K562 (cell line): ENCODE data around the gene CTRL. TPM values are rescaled to one million over a fixed set of nuclear protein-coding genes. Genes with fewer than 3 reads are reported as not detected.
A peak's percentile ranks its signal among the peaks of the same experiment; 100 is the strongest.

Experiments used
- ARID3A ChIP-seq: IDR thresholded peaks from 2 replicates; pipeline ENCODE4 v1.6.1; 2012; ENCODE audit warnings: low read depth, low read length, improper control_type of control experiment, borderline replicate concordance
- BCOR ChIP-seq: fragments of 450-650 bp; IDR thresholded peaks from 2 replicates; pipeline ENCODE4 v1.6.1; 2016
- CAMTA2 ChIP-seq: fragments of 250-450 bp; sonication (Bioruptor Pico); conservative IDR thresholded peaks from 2 replicates; pipeline ENCODE4 v1.5.1; 2022
- CBX1 ChIP-seq: sonication (generic); IDR thresholded peaks from 2 replicates; pipeline ENCODE4 v1.6.1; 2016; ENCODE audit warnings: antibody characterized with exemption, low read depth, mild to moderate bottlenecking
- CREBBP ChIP-seq: IDR thresholded peaks from one replicate; pipeline ENCODE4 v1.6.1; 2012; ENCODE audit warnings: low read depth, mild to moderate bottlenecking, control low read depth, inconsistent platforms, low read length
- ETV1 ChIP-seq: fragments of 450-650 bp; conservative IDR thresholded peaks from 2 replicates; pipeline ENCODE4 v1.6.1; 2016; ENCODE audit warnings: missing genetic modification characterization, control low read depth, low read depth, missing compliant biosample characterization
- ETV5 ChIP-seq: sonication (generic); formaldehyde crosslinking; IDR thresholded peaks from 2 replicates; pipeline ENCODE4 v1.4.0; 2020; ENCODE audit warnings: low read depth, mild to moderate bottlenecking, missing genetic modification reagents
- FOXA3 ChIP-seq, 2 experiments: fragments of 450-650 bp in 1 of 2; sonication (generic) in 1 of 2; formaldehyde crosslinking; IDR thresholded peaks in 1 of 2; conservative IDR thresholded peaks in 1 of 2; 2 replicates each; pipeline versions ENCODE4 v1.4.0 to v1.8.0; 2020 to 2022; ENCODE audit warnings: mild to moderate bottlenecking in 2 of 2, missing genetic modification reagents in 1 of 2
- HNRNPH1 ChIP-seq: fragments of 200-400 bp; formaldehyde crosslinking; optimal IDR thresholded peaks from 2 replicates; pipeline ENCODE3; 2017; ENCODE audit warnings: low read depth, mild to moderate bottlenecking, low read length, moderate library complexity
- ILF3 ChIP-seq: fragments of 450-650 bp; IDR thresholded peaks from 2 replicates; pipeline ENCODE4 v1.6.1; 2018; ENCODE audit warnings: antibody characterized with exemption, mild to moderate bottlenecking, moderate library complexity, borderline replicate concordance
- MBD1 ChIP-seq: fragments of 250-450 bp; sonication (Bioruptor Pico); IDR thresholded peaks from 2 replicates; pipeline ENCODE4 v1.8.0; 2022; ENCODE audit warnings: inconsistent platforms
- MEF2A ChIP-seq: IDR thresholded peaks from 2 replicates; pipeline ENCODE4 v1.6.1; 2011; ENCODE audit warnings: low read depth, mild to moderate bottlenecking, low read length, moderate library complexity; ENCODE audit not compliant: control insufficient read depth
- NCOA1 ChIP-seq: fragments of 450-650 bp; IDR thresholded peaks from 2 replicates; pipeline ENCODE4 v1.6.1; 2016; ENCODE audit warnings: low read depth
- RBM14 ChIP-seq: fragments of 200-400 bp; formaldehyde crosslinking; IDR thresholded peaks from 2 replicates; pipeline ENCODE4 v1.6.1; 2018; ENCODE audit warnings: low read depth, mild to moderate bottlenecking, low read length, moderate library complexity, borderline replicate concordance; ENCODE audit not compliant: insufficient read depth
- RBM22 ChIP-seq: fragments of 200-400 bp; formaldehyde crosslinking; IDR thresholded peaks from 2 replicates; pipeline ENCODE4 v1.6.1; 2018; ENCODE audit warnings: low read length, low read depth; ENCODE audit not compliant: poor library complexity, severe bottlenecking
- RBM25 ChIP-seq: fragments of 200-400 bp; formaldehyde crosslinking; IDR thresholded peaks from 2 replicates; pipeline ENCODE4 v1.6.1; 2018; ENCODE audit warnings: low read length, low read depth, moderate library complexity; ENCODE audit not compliant: severe bottlenecking
- SIX5 ChIP-seq, 2 experiments: IDR thresholded peaks; 2 replicates each; pipeline ENCODE4 v1.6.1; 2011; ENCODE audit warnings: low read length in 2 of 2, borderline replicate concordance in 1 of 2, low read depth in 1 of 2, mild to moderate bottlenecking in 1 of 2, moderate library complexity in 1 of 2; ENCODE audit not compliant: insufficient read depth in 1 of 2
- SREBF2 ChIP-seq: sonication (generic); formaldehyde crosslinking; IDR thresholded peaks from 2 replicates; pipeline ENCODE4 v1.4.0; 2020; ENCODE audit warnings: mild to moderate bottlenecking, missing genetic modification reagents
- ZNF133 ChIP-seq: fragments of 250-450 bp; sonication (Bioruptor Pico); IDR thresholded peaks from 2 replicates; pipeline ENCODE4 v1.4.0; 2020; ENCODE audit warnings: mild to moderate bottlenecking
- ZNF217 ChIP-seq: sonication (generic); formaldehyde crosslinking; IDR thresholded peaks from 2 replicates; pipeline ENCODE4 v1.8.0; 2022; ENCODE audit warnings: mild to moderate bottlenecking, missing genetic modification reagents
- ZNF3 ChIP-seq: fragments of 250-450 bp; sonication (Bioruptor Pico); IDR thresholded peaks from 2 replicates; pipeline ENCODE4 v1.5.0; 2021; ENCODE audit warnings: mild to moderate bottlenecking, moderate library complexity
- ZNF586 ChIP-seq: fragments of 450-650 bp; formaldehyde crosslinking; conservative IDR thresholded peaks from 2 replicates; pipeline ENCODE4 v1.4.0; 2020; ENCODE audit warnings: mild to moderate bottlenecking, moderate library complexity
- polyA plus RNA-seq, 8 experiments: library from polyadenylated mRNA; depleted of rRNA in 4 of 8; stranded (reverse) in 5 of 8; unstranded in 3 of 8; fragments of >200 nt; fragmentation: Nextera tagmentation in 2 of 8; fragmentation: Illumina TruSeq in 1 of 8; extraction: Ambion mirVana in 2 of 8; extraction: Trizol in 1 of 8; gene quantifications; 2 replicates each; pipeline versions ENCODE4 v1.2.1 to v1.2.3, GENCODE V29; 2011 to 2014; ENCODE audit warnings: inconsistent platforms in 1 of 8, missing spikeins in 1 of 8
- total RNA-seq, 7 experiments: library from RNA; depleted of rRNA in 6 of 7; stranded (reverse); fragments of >200 nt in 6 of 7; fragmentation: Illumina TruSeq in 2 of 7; extraction: Trizol in 2 of 7; gene quantifications; 2 replicates each; pipeline versions ENCODE4 v1.2.1 to v1.2.3, GENCODE V29; 2011 to 2021; ENCODE audit warnings: low replicate concordance in 1 of 7
- TF ChIP-seq, protein P1 (sequence below): sonication (generic); formaldehyde crosslinking; IDR thresholded peaks from 2 replicates; pipeline ENCODE4 v1.8.1; 2023; ENCODE audit warnings: mild to moderate bottlenecking, missing genetic modification reagents

Gene CTRL
- total and polyA plus RNA-seq, 9 of the 15 experiments (the other 6 are each of a cell fraction or from before 2014, with no cell fraction given), result 1.4 to 5.6 (median 2.5) TPM

DNA sequence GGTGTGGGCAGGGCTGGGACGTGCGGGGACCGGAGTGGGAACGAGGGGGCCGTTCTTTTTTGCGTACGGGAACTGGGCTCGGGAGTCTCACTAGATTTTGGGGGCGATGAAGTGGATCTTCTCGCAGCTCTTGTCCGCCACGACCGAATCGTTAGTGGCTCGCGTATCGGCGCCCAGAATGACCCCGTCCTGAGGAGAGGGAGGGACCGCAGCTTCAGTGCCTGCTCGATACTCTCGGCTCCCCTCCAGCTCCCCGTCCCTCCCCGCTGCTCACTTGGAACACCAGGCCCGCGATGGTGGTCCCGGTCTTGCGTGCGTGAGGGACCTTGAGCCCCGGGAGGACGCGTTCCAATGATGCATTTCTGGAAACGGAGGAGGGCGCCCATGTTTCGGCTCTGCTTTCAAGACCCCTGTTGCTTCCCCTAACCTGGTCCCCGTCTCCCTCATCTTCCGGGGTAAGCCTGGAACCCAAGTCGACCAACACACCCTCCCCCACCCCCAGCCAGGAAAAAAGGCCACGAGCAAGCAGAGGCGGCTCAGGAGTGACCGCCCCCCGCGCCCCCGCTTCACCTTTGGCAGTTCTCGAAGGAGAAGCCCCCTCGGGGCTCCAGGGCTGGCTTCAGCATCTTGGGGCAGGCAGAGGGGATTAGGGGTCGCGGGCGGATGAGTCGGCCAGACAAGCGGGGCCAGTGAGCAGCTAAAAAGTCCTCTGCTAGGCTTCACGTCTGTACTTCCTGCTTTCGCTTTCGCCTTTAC lies 4.6 kb upstream of the CTRL start, which contains the start of gene PSMB10 (continued):
- TF ChIP-seq MBD1 (CRISPR knock-in tag) (no peak), CAMTA2 (CRISPR knock-in tag) (no peak), MEF2A (no peak), FOXA3 (CRISPR knock-in tag; conservative IDR thresholded peaks at IDR 0.05 in 1 of 2, IDR thresholded peaks at IDR 0.05 in 1 of 2) (no peak), NCOA1 (0 out of 2 replicates have a peak, but pooled peaks have one; percentile 19), CREBBP (no peak), ZNF586 (no peak), RBM14 (no peak), ZNF133 (CRISPR knock-in tag) (no peak), ETV1 (0 out of 2 replicates have a peak, but pooled peaks have one; percentile 44), ETV5 (CRISPR knock-in tag) (no peak), RBM25 (no peak), RBM22 (peak; percentile 81), ILF3 (no peak), SIX5 (IDR thresholded peaks at IDR 0.05; ENCODE audit: borderline replicate concordance in 1 of 2, insufficient read depth in 1 of 2, low read depth in 1 of 2, low read length in 2 of 2) (no peak), CBX1 (no peak), ZNF217 (no peak), ARID3A (no peak), SREBF2 (no peak), BCOR (no peak), HNRNPH1 (no peak), ZNF3 (CRISPR knock-in tag) (no peak)
- TF ChIP-seq, protein P1, sequence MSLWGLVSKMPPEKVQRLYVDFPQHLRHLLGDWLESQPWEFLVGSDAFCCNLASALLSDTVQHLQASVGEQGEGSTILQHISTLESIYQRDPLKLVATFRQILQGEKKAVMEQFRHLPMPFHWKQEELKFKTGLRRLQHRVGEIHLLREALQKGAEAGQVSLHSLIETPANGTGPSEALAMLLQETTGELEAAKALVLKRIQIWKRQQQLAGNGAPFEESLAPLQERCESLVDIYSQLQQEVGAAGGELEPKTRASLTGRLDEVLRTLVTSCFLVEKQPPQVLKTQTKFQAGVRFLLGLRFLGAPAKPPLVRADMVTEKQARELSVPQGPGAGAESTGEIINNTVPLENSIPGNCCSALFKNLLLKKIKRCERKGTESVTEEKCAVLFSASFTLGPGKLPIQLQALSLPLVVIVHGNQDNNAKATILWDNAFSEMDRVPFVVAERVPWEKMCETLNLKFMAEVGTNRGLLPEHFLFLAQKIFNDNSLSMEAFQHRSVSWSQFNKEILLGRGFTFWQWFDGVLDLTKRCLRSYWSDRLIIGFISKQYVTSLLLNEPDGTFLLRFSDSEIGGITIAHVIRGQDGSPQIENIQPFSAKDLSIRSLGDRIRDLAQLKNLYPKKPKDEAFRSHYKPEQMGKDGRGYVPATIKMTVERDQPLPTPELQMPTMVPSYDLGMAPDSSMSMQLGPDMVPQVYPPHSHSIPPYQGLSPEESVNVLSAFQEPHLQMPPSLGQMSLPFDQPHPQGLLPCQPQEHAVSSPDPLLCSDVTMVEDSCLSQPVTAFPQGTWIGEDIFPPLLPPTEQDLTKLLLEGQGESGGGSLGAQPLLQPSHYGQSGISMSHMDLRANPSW (CRISPR knock-in tag), result no peak
